Nephron progenitor cell (in vitro differentiated cells): ENCODE measurements around the gene NPAS1.

Source experiments
- DNase-seq: peaks from one replicate; pipeline ENCODE4 v3.0.0; 2021
- H3K27ac Mint-ChIP-seq: 2 replicates; pipeline ENCODE4 v1.8.0; 2021; ENCODE audit warnings: mild to moderate bottlenecking, moderate library complexity, mixed read lengths
- H3K27me3 Mint-ChIP-seq: 2 replicates; pipeline ENCODE4 v1.8.0; 2021; ENCODE audit warnings: mild to moderate bottlenecking, low read depth, mixed read lengths; ENCODE audit not compliant: poor library complexity
- H3K36me3 Mint-ChIP-seq: 2 replicates; pipeline ENCODE4 v1.8.0; 2021; ENCODE audit warnings: low read depth, mixed read lengths
- H3K4me1 Mint-ChIP-seq: 2 replicates; pipeline ENCODE4 v1.8.0; 2021; ENCODE audit warnings: mixed read lengths
- H3K4me3 Mint-ChIP-seq: 2 replicates; pipeline ENCODE4 v1.8.0; 2021; ENCODE audit warnings: mild to moderate bottlenecking, moderate library complexity, mixed read lengths
- H3K9me3 Mint-ChIP-seq: 2 replicates; pipeline ENCODE4 v1.8.0; 2021; ENCODE audit warnings: mild to moderate bottlenecking, moderate library complexity, mixed read lengths
- TF ChIP-seq, protein P1 (sequence below): fragments of 200-600 bp; sonication (generic); IDR thresholded peaks from 2 replicates; pipeline ENCODE4 v1.5.0; 2021; ENCODE audit warnings: antibody characterized with exemption

NPAS1 gene

DNA sequence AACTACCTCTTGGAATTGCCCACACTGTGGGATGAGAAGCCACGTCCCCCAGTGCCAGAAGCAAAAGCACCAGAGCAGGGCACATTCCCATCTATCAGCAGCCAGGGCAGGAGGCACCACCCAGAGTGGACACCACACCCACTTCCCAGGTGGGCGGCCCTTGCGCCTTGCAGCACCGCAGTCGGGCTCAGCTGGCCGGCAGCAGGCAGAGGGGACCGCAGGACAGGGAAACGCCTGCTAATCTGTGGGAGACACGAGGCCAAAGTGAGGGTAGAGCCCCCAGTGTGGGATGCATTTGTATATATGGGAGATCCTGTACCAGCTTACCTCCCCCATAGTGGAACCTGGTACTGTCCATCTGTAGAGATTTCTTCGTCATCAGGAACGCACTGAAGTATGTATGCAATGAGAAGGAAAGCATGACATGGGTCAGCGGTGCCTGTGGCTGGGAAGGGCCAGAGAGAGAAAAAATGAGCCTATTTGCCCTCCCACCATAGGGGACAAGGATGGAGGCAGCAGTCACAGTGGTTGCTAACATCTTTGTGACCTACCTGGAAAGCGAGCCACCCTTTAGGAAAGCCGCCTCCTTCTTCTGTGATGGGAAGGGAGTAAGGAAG is 30.9 kb upstream of the NPAS1 start:
- Mint-ChIP-seq H3K27me3 (peaks cover 3% of the 10 kb centered on the region), H3K9me3 (no peaks in the 10 kb centered on the region), H3K4me3 (no peak overlapping the region), H3K27ac (no peak overlapping the region), H3K4me1 (peaks cover 52% of the 10 kb centered on the region), H3K36me3 (peaks cover 18% of the 10 kb centered on the region)
- TF ChIP-seq, protein P1, sequence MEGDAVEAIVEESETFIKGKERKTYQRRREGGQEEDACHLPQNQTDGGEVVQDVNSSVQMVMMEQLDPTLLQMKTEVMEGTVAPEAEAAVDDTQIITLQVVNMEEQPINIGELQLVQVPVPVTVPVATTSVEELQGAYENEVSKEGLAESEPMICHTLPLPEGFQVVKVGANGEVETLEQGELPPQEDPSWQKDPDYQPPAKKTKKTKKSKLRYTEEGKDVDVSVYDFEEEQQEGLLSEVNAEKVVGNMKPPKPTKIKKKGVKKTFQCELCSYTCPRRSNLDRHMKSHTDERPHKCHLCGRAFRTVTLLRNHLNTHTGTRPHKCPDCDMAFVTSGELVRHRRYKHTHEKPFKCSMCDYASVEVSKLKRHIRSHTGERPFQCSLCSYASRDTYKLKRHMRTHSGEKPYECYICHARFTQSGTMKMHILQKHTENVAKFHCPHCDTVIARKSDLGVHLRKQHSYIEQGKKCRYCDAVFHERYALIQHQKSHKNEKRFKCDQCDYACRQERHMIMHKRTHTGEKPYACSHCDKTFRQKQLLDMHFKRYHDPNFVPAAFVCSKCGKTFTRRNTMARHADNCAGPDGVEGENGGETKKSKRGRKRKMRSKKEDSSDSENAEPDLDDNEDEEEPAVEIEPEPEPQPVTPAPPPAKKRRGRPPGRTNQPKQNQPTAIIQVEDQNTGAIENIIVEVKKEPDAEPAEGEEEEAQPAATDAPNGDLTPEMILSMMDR, result no peak
- no peak for DNase-seq

DNA sequence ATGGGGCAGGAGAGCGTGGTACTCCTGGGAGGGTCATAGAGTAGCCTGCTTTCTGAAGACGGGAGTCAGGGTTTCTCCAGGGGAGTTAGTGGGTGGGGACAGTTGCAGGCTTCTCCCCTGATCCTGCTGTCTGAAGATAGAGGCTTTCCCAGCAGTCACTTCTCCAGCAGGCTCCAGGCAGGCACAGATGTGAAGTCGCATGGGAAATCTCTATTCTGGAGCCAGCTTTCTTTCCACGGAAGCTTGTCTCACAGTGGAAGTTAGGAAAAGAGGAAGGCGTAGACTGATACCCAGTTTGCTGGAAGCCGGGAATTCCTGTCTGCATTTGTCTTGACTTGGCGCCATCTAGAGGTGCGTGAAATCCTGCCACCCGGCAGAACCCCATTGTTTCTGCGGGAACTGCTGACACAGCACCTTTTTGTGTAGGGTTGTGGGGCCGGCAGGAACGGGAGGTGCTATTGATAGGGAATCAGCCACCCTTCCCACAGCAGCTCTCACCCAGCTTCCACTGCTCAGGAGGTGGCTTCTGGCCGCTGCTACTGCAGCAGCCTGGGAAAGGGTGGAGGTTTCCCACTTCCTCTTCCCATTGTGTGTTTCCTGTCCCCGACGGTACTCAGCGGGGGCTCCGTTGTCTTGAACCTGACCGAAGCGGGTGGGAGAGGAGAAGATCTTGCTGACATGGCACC is 28.5 kb upstream of the NPAS1 start:
- no peak overlapping the region for H3K4me3 Mint-ChIP-seq
- H3K9me3 Mint-ChIP-seq, result no peaks in the 10 kb centered on the region
- H3K4me1 Mint-ChIP-seq, result peaks cover 28% of the 10 kb centered on the region
- H3K27me3 Mint-ChIP-seq, result no peaks in the 10 kb centered on the region
- peak; percentile 79 for DNase-seq
- H3K27ac Mint-ChIP-seq, result peak overlapping the region; percentile 78
- H3K36me3 Mint-ChIP-seq, result peaks cover 19% of the 10 kb centered on the region
- TF ChIP-seq, protein P1, result peak; percentile 75

DNA sequence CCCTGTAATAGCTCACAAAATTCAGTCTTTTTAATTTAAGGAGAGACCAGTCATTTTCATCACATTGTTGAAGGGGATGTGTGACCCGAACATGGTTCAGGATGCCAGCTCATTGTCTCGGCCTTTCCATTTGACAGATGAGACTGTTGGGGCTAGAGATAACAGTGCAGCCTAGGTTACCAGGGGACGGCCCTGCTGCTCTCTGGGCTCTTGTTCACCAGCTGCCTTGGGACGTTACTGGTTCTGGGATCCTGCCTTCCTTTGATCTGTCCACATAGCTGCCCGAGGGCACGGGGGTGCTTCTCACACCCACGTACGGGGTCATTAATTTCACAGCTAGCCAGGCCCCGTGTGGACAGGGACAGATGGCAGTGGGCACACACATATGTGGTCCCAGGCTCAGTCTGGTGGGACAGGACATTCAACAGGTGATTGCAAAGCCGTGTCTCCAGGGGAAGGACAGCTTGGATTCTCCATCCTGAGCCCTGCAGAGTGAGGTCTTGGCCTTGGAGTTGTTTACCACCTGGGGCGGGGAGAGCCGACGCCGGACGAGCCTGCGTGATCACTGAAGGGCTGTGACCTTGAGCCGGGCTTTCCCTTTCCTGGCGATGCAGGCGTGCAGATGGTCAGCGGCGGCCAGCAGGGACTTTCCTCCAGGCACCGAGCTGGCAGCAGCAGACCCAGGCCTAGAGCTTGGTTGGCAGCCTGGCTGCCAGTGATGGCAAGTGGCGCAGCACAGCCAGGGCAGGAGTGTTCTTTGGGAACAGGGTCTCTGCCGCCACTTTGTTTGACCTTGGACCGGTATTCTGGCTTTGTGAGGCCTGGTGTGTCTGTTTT is 26.7 kb upstream of the NPAS1 start:
- no peak overlapping the region for H3K27ac Mint-ChIP-seq
- H3K9me3 Mint-ChIP-seq, result no peaks in the 10 kb centered on the region
- DNase-seq, result no peak
- TF ChIP-seq, protein P1, result no peak
- H3K4me3 Mint-ChIP-seq, result no peak overlapping the region
- H3K4me1 Mint-ChIP-seq, result peaks cover 26% of the 10 kb centered on the region
- H3K36me3 Mint-ChIP-seq, result peaks cover 33% of the 10 kb centered on the region
- H3K27me3 Mint-ChIP-seq, result no peaks in the 10 kb centered on the region

DNA sequence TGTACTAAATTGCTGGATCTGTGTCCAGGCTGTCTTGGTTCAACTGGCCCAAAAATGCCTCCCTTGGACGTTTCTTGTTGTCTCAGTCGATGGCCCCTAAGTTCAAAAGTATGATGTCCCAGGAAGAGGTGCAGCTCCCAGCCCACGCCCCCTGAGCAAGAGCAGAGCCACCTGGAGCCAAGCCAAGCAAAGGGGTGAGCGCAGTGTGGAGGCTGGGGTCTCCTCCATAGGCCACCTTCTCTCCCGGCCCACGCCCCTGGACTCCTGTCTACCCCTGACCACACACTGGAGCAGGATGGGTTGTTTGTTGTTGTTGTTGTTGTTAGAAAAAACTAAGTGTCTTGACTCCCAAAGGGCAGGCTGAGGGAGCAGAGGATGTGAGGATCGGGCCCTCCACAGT is 26.0 kb upstream of the NPAS1 start:
- Mint-ChIP-seq H3K27ac (no peak overlapping the region), H3K4me1 (peaks cover 26% of the 10 kb centered on the region), H3K4me3 (no peak overlapping the region), H3K9me3 (no peaks in the 10 kb centered on the region), H3K36me3 (peaks cover 34% of the 10 kb centered on the region), H3K27me3 (no peaks in the 10 kb centered on the region)
- no peak for DNase-seq
- TF ChIP-seq, protein P1, result no peak

DNA sequence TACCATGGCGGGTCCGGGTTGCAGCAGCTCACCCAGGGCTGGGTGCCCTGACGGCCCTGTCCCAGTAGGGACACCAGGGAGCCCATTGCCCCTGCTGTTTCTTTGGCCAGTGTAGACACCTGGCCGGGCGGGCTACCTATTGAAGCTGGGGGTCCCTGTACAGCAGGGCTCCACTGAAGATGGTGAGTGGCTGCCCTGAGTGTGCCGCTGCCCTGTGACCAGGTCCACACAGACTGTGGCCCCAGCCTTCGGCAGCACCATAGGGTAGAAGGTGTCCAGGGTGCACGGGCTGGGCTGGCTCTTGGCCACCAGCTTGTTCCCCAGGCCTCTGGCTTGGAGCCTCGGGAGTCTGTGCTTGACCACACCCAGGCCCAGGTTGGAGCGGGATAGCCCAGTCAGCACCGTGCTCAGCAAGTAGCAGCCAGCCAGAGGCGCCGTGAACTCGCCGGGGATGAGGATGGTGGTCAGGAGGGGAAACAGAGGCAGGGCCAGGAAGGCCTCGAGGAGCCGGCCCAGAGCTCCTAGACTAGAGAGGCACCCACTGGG is 25.4 kb upstream of the NPAS1 start:
- peaks cover 26% of the 10 kb centered on the region for H3K4me1 Mint-ChIP-seq
- TF ChIP-seq, protein P1, result no peak

More for the DNA sequence above, 25.4 kb upstream of the NPAS1 start:
- H3K4me3 Mint-ChIP-seq, result no peak overlapping the region
- H3K9me3 Mint-ChIP-seq, result no peaks in the 10 kb centered on the region
- H3K27me3 Mint-ChIP-seq, result no peaks in the 10 kb centered on the region
- DNase-seq, result no peak
- H3K27ac Mint-ChIP-seq, result no peak overlapping the region
- peaks cover 40% of the 10 kb centered on the region for H3K36me3 Mint-ChIP-seq
